OCI-LY1 (cell line): ENCODE results near the gene MVP.

Source experiments
- H2AFZ ChIP-seq: fragments of 200-600 bp; sonication (generic), shearing (Covaris generic); 2 replicates; pipeline ENCODE4 v1.6.0; 2014; ENCODE audit warnings: antibody characterized with exemption, mild to moderate bottlenecking, low read length
- H3F3A ChIP-seq: fragments of 200-600 bp; sonication (generic), shearing (Covaris generic); 2 replicates; pipeline ENCODE4 v1.6.0; 2014; ENCODE audit warnings: mild to moderate bottlenecking, antibody characterized with exemption, low read length, moderate library complexity; ENCODE audit not compliant: insufficient read depth
- H3K27ac ChIP-seq: fragments of 200-600 bp; sonication (generic); 2 replicates; pipeline ENCODE4 v1.5.1; 2014; ENCODE audit warnings: low read length, mixed run types, mild to moderate bottlenecking, low read depth; ENCODE audit not compliant: poor library complexity, severe bottlenecking
- H3K27me3 ChIP-seq: fragments of 200-600 bp; sonication (generic); 2 replicates; pipeline ENCODE4 v1.6.0; 2014; ENCODE audit warnings: antibody characterized with exemption, mild to moderate bottlenecking, low read length, moderate library complexity; ENCODE audit not compliant: insufficient read depth
- H3K36me3 ChIP-seq: fragments of 200-600 bp; sonication (generic); 2 replicates; pipeline ENCODE4 v1.6.1; 2014; ENCODE audit warnings: mild to moderate bottlenecking, antibody characterized with exemption, low read length, moderate library complexity, mixed read lengths; ENCODE audit not compliant: insufficient read depth
- H3K4me1 ChIP-seq: fragments of 200-600 bp; sonication (generic); 2 replicates; pipeline ENCODE4 v1.5.1; 2014; ENCODE audit warnings: mild to moderate bottlenecking, low read length, moderate library complexity; ENCODE audit not compliant: insufficient read depth, severe bottlenecking
- H3K4me2 ChIP-seq: fragments of 200-600 bp; sonication (generic), shearing (Covaris generic); 2 replicates; pipeline ENCODE4 v1.6.1; 2014; ENCODE audit warnings: low read length
- H3K4me3 ChIP-seq: fragments of 200-600 bp; sonication (generic); 2 replicates; pipeline ENCODE4 v1.5.1; 2014; ENCODE audit warnings: low read length, low read depth, mild to moderate bottlenecking, mixed read lengths; ENCODE audit not compliant: poor library complexity, severe bottlenecking
- H3K79me2 ChIP-seq: fragments of 200-600 bp; shearing (Covaris generic); 2 replicates; pipeline ENCODE4 v1.6.1; 2016; ENCODE audit warnings: mixed run types, low read length, mixed read lengths; ENCODE audit not compliant: insufficient read depth
- H3K9ac ChIP-seq: fragments of 200-600 bp; sonication (generic), shearing (Covaris generic); 2 replicates; pipeline ENCODE4 v1.6.1; 2014; ENCODE audit warnings: mild to moderate bottlenecking, low read length, mixed read lengths
- H3K9me2 ChIP-seq: fragments of 200-600 bp; sonication (generic), shearing (Covaris generic); 2 replicates; pipeline ENCODE4 v1.6.1; 2014; ENCODE audit warnings: low read depth, mild to moderate bottlenecking, low read length, mixed read lengths
- H3K9me3 ChIP-seq: fragments of 200-600 bp; shearing (Covaris generic); 2 replicates; pipeline ENCODE4 v1.6.1; 2014; ENCODE audit warnings: low read length, mixed read lengths
- H4K20me1 ChIP-seq: fragments of 200-600 bp; sonication (generic), shearing (Covaris generic); 2 replicates; pipeline ENCODE4 v1.6.0; 2016; ENCODE audit warnings: mild to moderate bottlenecking, low read length; ENCODE audit not compliant: insufficient read depth
- EZH2 ChIP-seq: fragments of 200-600 bp; sonication (generic), shearing (Covaris generic); IDR thresholded peaks from 2 replicates; pipeline ENCODE4 v1.8.0; 2017; ENCODE audit warnings: borderline replicate concordance, mixed run types, mild to moderate bottlenecking, antibody characterized with exemption, low read length, moderate library complexity, mixed read lengths
- TF ChIP-seq, protein P1 (sequence below): fragments of 200-600 bp; sonication (generic), shearing (Covaris generic); IDR thresholded peaks from 2 replicates; pipeline ENCODE4 v1.5.1; 2017; ENCODE audit warnings: mild to moderate bottlenecking, antibody characterized with exemption, low read length, moderate library complexity, mixed read lengths

MVP gene

DNA sequence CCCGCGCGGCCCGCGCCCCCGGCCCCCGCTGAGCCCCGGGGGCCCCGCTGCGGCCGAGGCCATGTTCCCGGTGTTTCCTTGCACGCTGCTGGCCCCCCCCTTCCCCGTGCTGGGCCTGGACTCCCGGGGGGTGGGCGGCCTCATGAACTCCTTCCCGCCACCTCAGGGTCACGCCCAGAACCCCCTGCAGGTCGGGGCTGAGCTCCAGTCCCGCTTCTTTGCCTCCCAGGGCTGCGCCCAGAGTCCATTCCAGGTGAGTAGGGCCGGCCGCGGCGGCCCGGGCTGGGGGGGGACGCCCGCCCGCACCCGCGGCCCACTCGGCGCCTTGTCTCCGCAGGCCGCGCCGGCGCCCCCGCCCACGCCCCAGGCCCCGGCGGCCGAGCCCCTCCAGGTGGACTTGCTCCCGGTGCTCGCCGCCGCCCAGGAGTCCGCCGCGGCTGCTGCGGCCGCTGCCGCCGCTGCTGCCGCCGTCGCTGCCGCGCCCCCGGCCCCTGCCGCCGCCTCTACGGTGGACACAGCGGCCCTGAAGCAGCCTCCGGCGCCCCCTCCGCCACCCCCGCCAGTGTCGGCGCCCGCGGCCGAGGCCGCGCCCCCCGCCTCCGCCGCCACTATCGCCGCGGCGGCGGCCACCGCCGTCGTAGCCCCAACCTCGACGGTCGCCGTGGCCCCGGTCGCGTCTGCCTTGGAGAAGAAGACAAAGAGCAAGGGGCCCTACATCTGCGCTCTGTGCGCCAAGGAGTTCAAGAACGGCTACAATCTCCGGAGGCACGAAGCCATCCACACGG is 13.4 kb upstream of the MVP start:
- H3K9ac ChIP-seq, result peak overlapping the region; percentile 81
- no peaks in the 10 kb centered on the region for H3K27me3 ChIP-seq
- no peaks in the 10 kb centered on the region for H3K9me3 ChIP-seq
- peak overlapping the region; percentile 69 for H3K4me3 ChIP-seq
- H3K79me2 ChIP-seq, result no peaks in the 10 kb centered on the region
- H3K4me2 ChIP-seq, result peak overlapping the region; percentile 81
- no peaks in the 10 kb centered on the region for H4K20me1 ChIP-seq
- H3K27ac ChIP-seq, result peak overlapping the region; percentile 77
- H3K9me2 ChIP-seq, result no peaks in the 10 kb centered on the region
- H2AFZ ChIP-seq, result no peak overlapping the region
- peaks cover 68% of the 10 kb centered on the region for H3K4me1 ChIP-seq
- TF ChIP-seq, protein P1, sequence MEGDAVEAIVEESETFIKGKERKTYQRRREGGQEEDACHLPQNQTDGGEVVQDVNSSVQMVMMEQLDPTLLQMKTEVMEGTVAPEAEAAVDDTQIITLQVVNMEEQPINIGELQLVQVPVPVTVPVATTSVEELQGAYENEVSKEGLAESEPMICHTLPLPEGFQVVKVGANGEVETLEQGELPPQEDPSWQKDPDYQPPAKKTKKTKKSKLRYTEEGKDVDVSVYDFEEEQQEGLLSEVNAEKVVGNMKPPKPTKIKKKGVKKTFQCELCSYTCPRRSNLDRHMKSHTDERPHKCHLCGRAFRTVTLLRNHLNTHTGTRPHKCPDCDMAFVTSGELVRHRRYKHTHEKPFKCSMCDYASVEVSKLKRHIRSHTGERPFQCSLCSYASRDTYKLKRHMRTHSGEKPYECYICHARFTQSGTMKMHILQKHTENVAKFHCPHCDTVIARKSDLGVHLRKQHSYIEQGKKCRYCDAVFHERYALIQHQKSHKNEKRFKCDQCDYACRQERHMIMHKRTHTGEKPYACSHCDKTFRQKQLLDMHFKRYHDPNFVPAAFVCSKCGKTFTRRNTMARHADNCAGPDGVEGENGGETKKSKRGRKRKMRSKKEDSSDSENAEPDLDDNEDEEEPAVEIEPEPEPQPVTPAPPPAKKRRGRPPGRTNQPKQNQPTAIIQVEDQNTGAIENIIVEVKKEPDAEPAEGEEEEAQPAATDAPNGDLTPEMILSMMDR, result no peak
- TF ChIP-seq EZH2, result no peak
- peaks cover 58% of the 10 kb centered on the region for H3K36me3 ChIP-seq
- H3F3A ChIP-seq, result 0 out of 2 replicates have a peak, but pooled peaks cover 3% of the 10 kb centered on the region

DNA sequence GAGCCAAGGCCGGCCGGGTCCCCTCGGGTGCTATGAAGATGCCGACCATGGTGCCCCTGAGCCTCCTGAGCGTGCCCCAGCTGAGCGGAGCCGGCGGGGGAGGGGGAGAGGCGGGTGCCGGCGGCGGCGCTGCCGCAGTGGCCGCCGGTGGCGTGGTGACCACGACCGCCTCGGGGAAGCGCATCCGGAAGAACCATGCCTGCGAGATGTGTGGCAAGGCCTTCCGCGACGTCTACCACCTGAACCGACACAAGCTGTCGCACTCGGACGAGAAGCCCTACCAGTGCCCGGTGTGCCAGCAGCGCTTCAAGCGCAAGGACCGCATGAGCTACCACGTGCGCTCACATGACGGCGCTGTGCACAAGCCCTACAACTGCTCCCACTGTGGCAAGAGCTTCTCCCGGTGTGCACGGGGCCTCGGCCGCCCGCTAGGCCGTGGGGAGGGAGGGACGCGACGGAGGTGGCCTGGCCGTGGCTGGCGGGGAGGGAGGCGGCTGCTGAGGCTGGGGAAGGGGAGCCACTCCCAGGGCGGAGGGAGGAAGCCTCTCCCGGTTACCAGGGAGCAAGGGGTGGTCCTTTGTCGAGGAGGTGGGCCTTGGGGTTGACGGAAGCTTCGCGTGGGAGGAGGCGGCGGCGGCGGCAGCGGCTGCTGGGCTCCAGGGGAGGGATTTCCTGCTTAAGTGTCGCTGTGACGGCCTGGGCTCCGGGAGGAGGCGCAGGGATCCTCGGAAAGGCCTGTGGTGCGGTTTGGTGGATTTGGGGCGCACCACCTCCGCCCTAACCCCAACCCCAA is 12.6 kb upstream of the MVP start:
- no peak overlapping the region for H2AFZ ChIP-seq
- peak overlapping the region; percentile 81 for H3K4me2 ChIP-seq
- H3K36me3 ChIP-seq, result peaks cover 51% of the 10 kb centered on the region
- H3K4me1 ChIP-seq, result peaks cover 74% of the 10 kb centered on the region
- H3K9me3 ChIP-seq, result no peaks in the 10 kb centered on the region
- TF ChIP-seq, protein P1, result peak; percentile 65
- no peak for TF ChIP-seq EZH2
- H3K27me3 ChIP-seq, result no peaks in the 10 kb centered on the region
- H3K9ac ChIP-seq, result peak overlapping the region; percentile 74
- no peaks in the 10 kb centered on the region for H3F3A ChIP-seq
- H4K20me1 ChIP-seq, result no peaks in the 10 kb centered on the region
- H3K27ac ChIP-seq, result peak overlapping the region; percentile 66
- H3K9me2 ChIP-seq, result no peaks in the 10 kb centered on the region
- no peaks in the 10 kb centered on the region for H3K79me2 ChIP-seq
- peak overlapping the region; percentile 68 for H3K4me3 ChIP-seq

DNA sequence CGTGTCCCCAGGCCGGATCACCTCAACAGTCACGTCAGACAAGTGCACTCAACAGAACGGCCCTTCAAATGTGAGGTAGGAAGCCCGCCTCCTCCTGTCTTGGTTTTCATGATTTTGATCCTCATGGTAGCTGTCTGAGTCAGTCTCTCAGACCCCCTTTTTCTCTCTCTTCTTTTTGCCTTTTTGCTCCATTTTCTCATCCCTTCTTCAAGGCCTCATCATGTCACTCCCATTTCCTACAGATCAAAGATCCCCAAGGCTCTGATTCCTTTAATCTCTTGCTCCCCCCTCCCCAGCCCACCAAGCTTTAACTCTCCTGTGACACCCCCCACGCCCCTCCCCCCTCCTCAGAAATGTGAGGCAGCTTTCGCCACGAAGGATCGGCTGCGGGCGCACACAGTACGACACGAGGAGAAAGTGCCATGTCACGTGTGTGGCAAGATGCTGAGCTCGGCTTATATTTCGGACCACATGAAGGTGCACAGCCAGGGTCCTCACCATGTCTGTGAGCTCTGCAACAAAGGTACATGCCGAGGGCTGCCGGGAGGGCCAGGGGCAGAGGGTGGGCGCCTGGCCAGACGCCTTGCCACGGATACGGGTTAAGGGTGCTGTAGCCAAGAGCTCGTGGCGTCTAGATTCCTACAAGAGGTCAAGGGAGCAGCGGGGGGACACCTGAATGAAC is 11.9 kb upstream of the MVP start:
- TF ChIP-seq, protein P1, result no peak
- TF ChIP-seq EZH2, result no peak
- Histone ChIP-seq H3K79me2 (no peaks in the 10 kb centered on the region), H3K36me3 (peaks cover 43% of the 10 kb centered on the region), H4K20me1 (no peaks in the 10 kb centered on the region), H3F3A (no peaks in the 10 kb centered on the region), H3K27ac (peak overlapping the region; percentile 66), H2AFZ (no peak overlapping the region), H3K4me2 (peak overlapping the region; percentile 81), H3K4me3 (peak overlapping the region; percentile 68), H3K9ac (peak overlapping the region; percentile 74), H3K9me2 (no peaks in the 10 kb centered on the region), H3K27me3 (no peaks in the 10 kb centered on the region), H3K4me1 (peaks cover 71% of the 10 kb centered on the region), H3K9me3 (no peaks in the 10 kb centered on the region)
